GM12874 (cell line): Measurements from ENCODE around the gene SMC3.
A peak's percentile ranks its signal among the peaks of the same experiment; 100 is the strongest.

Source experiments
- TF ChIP-seq, protein P1 (sequence below): IDR thresholded peaks from 2 replicates; pipeline ENCODE4 v1.5.1; 2011; ENCODE audit warnings: low read depth, mild to moderate bottlenecking, control low read depth, low read length, moderate library complexity; ENCODE audit not compliant: insufficient read depth

Gene SMC3

DNA sequence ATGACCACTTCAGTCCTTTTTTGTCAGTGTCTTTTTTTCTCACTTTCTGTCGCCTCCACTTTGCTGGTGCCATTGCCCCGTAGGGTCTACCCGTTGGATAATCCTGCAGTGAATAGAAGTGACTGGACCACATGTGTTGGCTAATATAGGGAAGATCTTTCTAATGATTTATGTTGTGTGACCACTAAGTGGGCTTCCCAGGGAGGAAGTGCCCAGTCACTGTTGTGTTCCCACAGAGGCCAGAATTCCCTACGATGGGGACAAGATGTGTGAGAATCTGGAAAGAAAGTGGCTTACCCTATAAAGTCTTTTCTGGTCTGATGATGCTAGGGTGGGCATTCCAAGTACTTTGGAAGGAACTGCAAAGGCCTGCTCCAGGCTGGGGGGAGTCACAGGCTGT lies 28.4 kb upstream of the SMC3 start:
- TF ChIP-seq, protein P1, sequence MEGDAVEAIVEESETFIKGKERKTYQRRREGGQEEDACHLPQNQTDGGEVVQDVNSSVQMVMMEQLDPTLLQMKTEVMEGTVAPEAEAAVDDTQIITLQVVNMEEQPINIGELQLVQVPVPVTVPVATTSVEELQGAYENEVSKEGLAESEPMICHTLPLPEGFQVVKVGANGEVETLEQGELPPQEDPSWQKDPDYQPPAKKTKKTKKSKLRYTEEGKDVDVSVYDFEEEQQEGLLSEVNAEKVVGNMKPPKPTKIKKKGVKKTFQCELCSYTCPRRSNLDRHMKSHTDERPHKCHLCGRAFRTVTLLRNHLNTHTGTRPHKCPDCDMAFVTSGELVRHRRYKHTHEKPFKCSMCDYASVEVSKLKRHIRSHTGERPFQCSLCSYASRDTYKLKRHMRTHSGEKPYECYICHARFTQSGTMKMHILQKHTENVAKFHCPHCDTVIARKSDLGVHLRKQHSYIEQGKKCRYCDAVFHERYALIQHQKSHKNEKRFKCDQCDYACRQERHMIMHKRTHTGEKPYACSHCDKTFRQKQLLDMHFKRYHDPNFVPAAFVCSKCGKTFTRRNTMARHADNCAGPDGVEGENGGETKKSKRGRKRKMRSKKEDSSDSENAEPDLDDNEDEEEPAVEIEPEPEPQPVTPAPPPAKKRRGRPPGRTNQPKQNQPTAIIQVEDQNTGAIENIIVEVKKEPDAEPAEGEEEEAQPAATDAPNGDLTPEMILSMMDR: no peak

DNA sequence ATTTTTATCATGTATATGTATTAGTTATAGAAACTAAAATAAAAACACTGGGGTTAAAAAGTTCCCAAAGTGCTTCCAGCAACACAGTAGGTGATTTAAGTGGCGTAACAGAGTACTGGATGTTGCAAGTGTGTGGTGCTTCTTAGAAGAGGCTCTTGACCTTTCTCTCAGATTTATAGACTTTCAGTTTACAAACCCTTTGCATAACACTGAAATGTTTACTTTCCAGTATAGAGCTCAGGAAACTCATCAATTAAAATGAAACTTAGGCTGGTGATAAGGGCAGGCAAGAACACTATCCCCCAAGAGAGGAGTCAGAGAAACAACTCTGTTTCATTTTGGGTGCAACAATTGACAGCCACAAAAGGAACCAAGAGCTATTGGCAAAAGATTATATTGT lies 27.5 kb upstream of the SMC3 start:
- TF ChIP-seq, protein P1: no peak

DNA sequence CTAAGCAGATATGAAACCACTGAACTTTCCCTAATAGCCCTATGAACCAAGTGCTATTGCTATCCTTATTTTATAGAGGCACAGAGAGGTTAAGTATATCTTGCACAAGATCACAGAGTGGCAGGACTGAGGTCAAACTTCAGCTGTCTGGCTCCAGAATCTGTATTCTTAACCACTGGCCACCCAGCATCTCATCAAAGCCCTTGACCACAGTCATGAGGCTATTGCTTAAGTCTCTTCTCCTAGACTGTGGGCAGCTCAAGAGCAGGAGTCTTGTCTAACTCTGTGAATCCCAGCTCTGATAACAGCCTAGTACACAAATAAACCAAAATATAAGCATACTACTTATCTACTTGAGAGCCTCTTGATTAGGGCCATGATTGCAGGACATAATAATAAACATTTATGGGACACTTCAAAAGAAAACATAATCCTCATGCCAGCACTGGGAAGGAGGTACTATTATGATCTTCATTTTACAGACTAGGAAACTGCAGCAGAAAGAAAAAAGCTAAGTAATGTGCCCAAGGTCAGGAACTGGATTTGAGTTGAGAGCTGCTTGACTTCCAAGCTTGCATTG lies 22.4 kb upstream of the SMC3 start:
- TF ChIP-seq, protein P1: no peak

DNA sequence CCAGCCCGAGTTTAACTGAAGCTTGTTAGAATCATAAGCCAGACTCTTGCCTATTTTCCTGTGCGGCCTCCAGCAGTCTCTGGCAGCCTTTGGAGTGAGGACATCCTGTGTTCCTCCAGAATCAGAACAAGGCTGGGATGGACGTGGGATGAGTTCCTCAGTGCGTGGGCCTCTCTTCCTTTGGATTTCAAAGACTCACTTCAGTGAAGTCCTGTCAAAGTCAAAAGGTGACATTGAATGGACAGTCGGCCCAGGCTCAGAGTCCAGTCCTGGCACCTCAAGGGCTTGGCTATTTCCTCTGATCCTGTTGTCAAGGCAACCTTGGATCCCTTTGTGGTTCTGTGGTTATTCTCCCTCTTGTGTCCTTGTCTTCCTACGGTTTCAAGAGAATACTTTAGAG lies 21.4 kb upstream of the SMC3 start:
- TF ChIP-seq, protein P1: no peak

DNA sequence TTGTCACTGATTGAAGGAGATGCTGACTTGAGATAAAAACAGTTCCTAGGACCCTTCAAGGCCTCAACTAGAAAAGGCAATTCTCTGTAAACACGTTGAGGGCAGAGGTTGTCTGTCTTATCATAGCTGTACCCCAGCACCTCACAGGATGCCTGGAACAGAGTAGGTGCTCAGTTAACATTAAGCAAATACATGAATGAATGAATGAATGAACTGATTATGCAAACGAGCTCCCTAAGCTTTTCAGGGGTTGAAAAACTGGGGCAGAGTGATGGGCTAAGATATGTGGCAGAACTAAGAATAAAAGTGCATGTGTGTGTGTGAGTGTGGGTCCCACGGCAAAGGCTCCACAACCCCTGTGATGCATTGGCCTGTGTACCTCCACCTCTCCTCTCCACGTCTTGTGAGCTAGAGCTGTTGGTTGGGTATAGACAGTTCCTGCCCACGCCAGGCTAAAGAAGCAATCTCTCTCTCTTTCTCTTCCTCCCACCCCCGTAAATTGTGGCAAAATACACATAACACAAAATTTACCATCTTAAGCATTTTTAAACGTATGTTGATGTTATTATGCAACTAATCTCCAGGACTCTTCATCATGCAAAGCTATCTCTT lies 20.9 kb upstream of the SMC3 start:
- TF ChIP-seq, protein P1: no peak

DNA sequence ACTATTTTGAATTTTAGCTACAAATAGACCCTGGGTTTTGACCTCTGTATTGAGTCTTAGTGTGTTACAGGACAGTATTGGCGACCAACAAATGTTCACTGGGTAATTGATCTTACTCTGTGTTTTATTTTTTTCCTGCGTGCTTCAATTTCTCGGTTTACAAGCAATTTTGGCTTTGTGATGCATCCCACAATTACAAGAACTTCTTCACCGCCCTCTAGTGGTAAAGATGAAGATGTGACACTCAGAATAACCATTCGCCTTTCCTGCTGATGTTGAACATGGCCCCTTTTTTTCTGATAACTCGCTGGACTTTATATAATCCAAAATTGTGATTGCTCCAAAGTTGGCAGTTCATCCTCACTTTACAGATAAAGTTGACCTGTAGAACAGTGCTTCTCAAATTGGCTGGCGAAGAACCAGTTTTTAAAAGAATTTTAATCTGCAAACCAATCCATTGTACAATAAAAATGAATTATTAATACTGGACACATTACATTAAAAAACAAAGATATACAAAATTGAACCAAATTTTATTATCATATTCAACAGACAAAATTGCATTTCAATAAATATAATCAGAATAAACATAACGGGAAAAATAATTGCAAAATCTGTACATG lies 20.2 kb upstream of the SMC3 start:
- TF ChIP-seq, protein P1: peak; percentile 65

DNA sequence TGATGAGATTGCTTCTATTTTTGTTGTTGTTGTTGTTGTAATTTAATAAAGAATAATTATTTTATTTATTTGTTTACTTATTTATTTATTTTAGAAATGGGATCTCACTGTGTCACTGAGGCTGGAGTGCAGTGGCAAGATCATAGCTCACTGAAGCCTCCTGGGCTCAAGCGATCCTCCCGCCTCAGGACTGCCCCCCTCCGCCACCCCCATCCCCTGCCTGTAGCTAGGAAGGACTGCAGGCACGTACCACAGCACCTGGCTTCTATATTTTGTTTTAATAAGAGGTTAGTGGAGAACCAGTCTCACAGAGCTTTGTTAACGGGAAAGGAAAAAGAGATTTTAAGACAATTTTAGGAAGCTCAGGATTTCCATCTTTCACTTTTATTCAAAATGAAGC lies 19.5 kb upstream of the SMC3 start:
- TF ChIP-seq, protein P1: no peak
